Activated T-cell treated with anti-CD3 and anti-CD28 coated beads for 1 hour (primary cell): ENCODE results near the gene PMPCA.

Experiments
- DNase-seq: peaks from one replicate; pipeline ENCODE4 v3.0.0-alpha.2; 2020; ENCODE audit warnings: low read depth

Gene PMPCA

GRCh38 chr9:136410500-136411287 lies at the start of gene PMPCA, which contains the start of gene ENTR1:
PMPCA (plus strand) TSS chr9:136410658; CDS start chr9:136410669, 11 bp downstream.
ENTR1 (minus strand) TSS chr9:136410614; CDS start chr9:136410397, 217 bp downstream.
- peak; percentile 95 for DNase-seq

GRCh38 chr9:136361047-136361753 lies 49.3 kb upstream of the PMPCA start:
- no peak for DNase-seq

GRCh38 chr9:136361754-136362449 lies 48.6 kb upstream of the PMPCA start:
- DNase-seq, result no peak

GRCh38 chr9:136362450-136362784 lies 48.0 kb upstream of the PMPCA start:
- no peak for DNase-seq

- peak; percentile 92 for DNase-seq
Observed at GRCh38 chr9:136363106-136363948, 47.1 kb upstream of the PMPCA start, which contains the start of gene DNLZ. DNLZ (minus strand) TSS chr9:136363744; CDS start chr9:136363714, 30 bp downstream.

GRCh38 chr9:136363949-136364748 lies 46.3 kb upstream of the PMPCA start:
- no peak for DNase-seq

- no peak for DNase-seq
Observed at GRCh38 chr9:136364942-136365774, 45.3 kb upstream of the PMPCA start.

GRCh38 chr9:136365775-136366222 lies 44.7 kb upstream of the PMPCA start:
- no peak for DNase-seq

- DNase-seq, result no peak
Observed at GRCh38 chr9:136366826-136367225, 43.6 kb upstream of the PMPCA start.

- no peak for DNase-seq
Observed at GRCh38 chr9:136367296-136368145, 42.9 kb upstream of the PMPCA start.

- DNase-seq, result no peak
Observed at GRCh38 chr9:136368190-136368589, 42.3 kb upstream of the PMPCA start.

GRCh38 chr9:136370037-136370436 lies 40.4 kb upstream of the PMPCA start:
- DNase-seq, result no peak

GRCh38 chr9:136370687-136371532 lies 39.5 kb upstream of the PMPCA start:
- DNase-seq, result no peak

GRCh38 chr9:136371533-136371880 lies 39.0 kb upstream of the PMPCA start:
- DNase-seq, result no peak

- DNase-seq, result no peak
Observed at GRCh38 chr9:136372006-136372405, 38.5 kb upstream of the PMPCA start.

- DNase-seq, result no peak
Observed at GRCh38 chr9:136372561-136373299, 37.7 kb upstream of the PMPCA start.
